H9 (cell line): ENCODE measurements around the gene TENM3. TPM values are rescaled to one million over a fixed set of nuclear protein-coding genes. Genes with fewer than 3 reads are reported as not detected.

ENCODE experiments used
- DNase-seq: peaks from one replicate; pipeline ENCODE4 v3.0.0-alpha.2; 2017
- H2AFZ ChIP-seq: one replicate; pipeline ENCODE4 v1.6.1; 2013; ENCODE audit warnings: mild to moderate bottlenecking, low read length, control low read depth, moderate library complexity
- H2AK5ac ChIP-seq: 2 replicates; pipeline ENCODE4 v1.6.1; 2013; ENCODE audit warnings: low read length, control low read depth, mixed read lengths; ENCODE audit not compliant: insufficient read length
- H2BK120ac ChIP-seq: one replicate; pipeline ENCODE4 v1.6.1; 2013; ENCODE audit warnings: low read depth, mild to moderate bottlenecking, low read length, control low read depth, inconsistent platforms; ENCODE audit not compliant: poor library complexity, severe bottlenecking
- H2BK12ac ChIP-seq: 2 replicates; pipeline ENCODE4 v1.6.1; 2013; ENCODE audit warnings: low read length, control low read depth, mixed read lengths, low read depth; ENCODE audit not compliant: insufficient read length
- H2BK15ac ChIP-seq: 2 replicates; pipeline ENCODE4 v1.6.1; 2013; ENCODE audit warnings: low read depth, low read length, control low read depth
- H2BK20ac ChIP-seq: one replicate; pipeline ENCODE4 v1.6.1; 2013; ENCODE audit warnings: low read depth, mild to moderate bottlenecking, low read length, control low read depth, inconsistent platforms; ENCODE audit not compliant: poor library complexity, severe bottlenecking
- H2BK5ac ChIP-seq: 2 replicates; pipeline ENCODE4 v1.6.1; 2013; ENCODE audit warnings: low read length, control low read depth, mixed read lengths; ENCODE audit not compliant: insufficient read length
- H3K14ac ChIP-seq: 2 replicates; pipeline ENCODE4 v1.6.1; 2013; ENCODE audit warnings: low read length, control low read depth; ENCODE audit not compliant: insufficient read depth
- H3K18ac ChIP-seq: 2 replicates; pipeline ENCODE4 v1.6.1; 2013; ENCODE audit warnings: low read depth, mild to moderate bottlenecking, mixed read lengths, low read length, control low read depth; ENCODE audit not compliant: insufficient read length
- H3K23ac ChIP-seq: 2 replicates; pipeline ENCODE4 v1.6.1; 2013; ENCODE audit warnings: low read length, control low read depth, mixed read lengths, low read depth; ENCODE audit not compliant: insufficient read length
- H3K23me2 ChIP-seq: 2 replicates; pipeline ENCODE4 v1.6.1; 2013; ENCODE audit warnings: low read depth, mild to moderate bottlenecking, mixed read lengths, low read length, control low read depth; ENCODE audit not compliant: insufficient read length, poor library complexity, severe bottlenecking
- H3K27ac ChIP-seq: 2 replicates; pipeline ENCODE4 v1.5.1; 2013; ENCODE audit warnings: low read length, control low read depth, mixed read lengths, low read depth; ENCODE audit not compliant: insufficient read length
- H3K27me3 ChIP-seq: 2 replicates; pipeline ENCODE4 v1.6.1; 2013; ENCODE audit warnings: low read length, control low read depth, inconsistent platforms; ENCODE audit not compliant: insufficient read depth
- H3K4ac ChIP-seq: 2 replicates; pipeline ENCODE4 v1.6.1; 2013; ENCODE audit warnings: low read depth, mild to moderate bottlenecking, control low read depth, inconsistent platforms, low read length, moderate library complexity
- H3K4me1 ChIP-seq: 2 replicates; pipeline ENCODE4 v1.6.1; 2013; ENCODE audit warnings: low read length, control low read depth, inconsistent platforms; ENCODE audit not compliant: insufficient read depth
- H3K4me2 ChIP-seq: 2 replicates; pipeline ENCODE4 v1.6.1; 2013; ENCODE audit warnings: low read length, control low read depth, mixed read lengths; ENCODE audit not compliant: insufficient read length, insufficient read depth
- H3K56ac ChIP-seq: 2 replicates; pipeline ENCODE4 v1.6.1; 2013; ENCODE audit warnings: low read depth, mild to moderate bottlenecking, mixed read lengths, low read length, control low read depth; ENCODE audit not compliant: insufficient read length
- H3K79me1 ChIP-seq: 2 replicates; pipeline ENCODE4 v1.6.1; 2013; ENCODE audit warnings: low read depth, mild to moderate bottlenecking, moderate library complexity, low read length, control low read depth, inconsistent platforms; ENCODE audit not compliant: insufficient read depth, poor library complexity, severe bottlenecking
- H3K79me2 ChIP-seq: 2 replicates; pipeline ENCODE4 v1.6.1; 2013; ENCODE audit warnings: low read length, control low read depth, inconsistent platforms; ENCODE audit not compliant: insufficient read depth
- H3K9ac ChIP-seq: 2 replicates; pipeline ENCODE4 v1.6.1; 2013; ENCODE audit warnings: low read length, control low read depth, mixed read lengths; ENCODE audit not compliant: insufficient read length; ENCODE audit errors: extremely low read depth
- H3K9me3 ChIP-seq: one replicate; pipeline ENCODE4 v1.6.1; 2013; ENCODE audit warnings: low read depth, low read length, inconsistent platforms; ENCODE audit not compliant: control insufficient read depth
- H3T11ph ChIP-seq: one replicate; pipeline ENCODE4 v1.6.1; 2013; ENCODE audit warnings: mild to moderate bottlenecking, low read length, control low read depth, inconsistent platforms
- H4K20me1 ChIP-seq: one replicate; pipeline ENCODE4 v1.6.1; 2013; ENCODE audit not compliant: control insufficient read depth, insufficient read length, insufficient read depth
- H4K5ac ChIP-seq: 2 replicates; pipeline ENCODE4 v1.6.1; 2013; ENCODE audit warnings: low read depth, mild to moderate bottlenecking, mixed read lengths, low read length, control low read depth; ENCODE audit not compliant: insufficient read length
- H4K8ac ChIP-seq: replicated peaks from 2 replicates; pipeline ENCODE4 v1.6.1; 2013; ENCODE audit warnings: low read length, control low read depth, mixed read lengths, low read depth; ENCODE audit not compliant: insufficient read length
- H4K91ac ChIP-seq: 2 replicates; pipeline ENCODE4 v1.6.1; 2013; ENCODE audit warnings: low read depth, mild to moderate bottlenecking, moderate library complexity, mixed read lengths, low read length, control low read depth; ENCODE audit not compliant: insufficient read length
- H3K27ac Mint-ChIP-seq, 3 experiments: 2 replicates in 2 of 3; 3 replicates in 1 of 3; pipeline ENCODE4 v1.8.0; 2020 to 2021; ENCODE audit warnings: mixed read lengths in 3 of 3, mild to moderate bottlenecking in 1 of 3, moderate library complexity in 1 of 3
- H3K27me3 Mint-ChIP-seq: 2 replicates; pipeline ENCODE4 v1.8.0; 2021; ENCODE audit warnings: low read depth, mild to moderate bottlenecking, moderate library complexity, mixed read lengths
- H3K36me3 Mint-ChIP-seq, 3 experiments: 2 replicates in 2 of 3; 3 replicates in 1 of 3; pipeline ENCODE4 v1.8.0; 2020 to 2021; ENCODE audit warnings: low read depth in 3 of 3, mixed read lengths in 3 of 3; ENCODE audit not compliant: insufficient read depth in 1 of 3
- H3K4me1 Mint-ChIP-seq, 2 experiments: 2 replicates each; pipeline ENCODE4 v1.8.0; 2020; ENCODE audit warnings: mixed read lengths in 2 of 2
- H3K4me3 Mint-ChIP-seq, 2 experiments: 2 replicates in 1 of 2; 3 replicates in 1 of 2; pipeline ENCODE4 v1.8.0; 2020 to 2021; ENCODE audit warnings: mild to moderate bottlenecking in 2 of 2, mixed read lengths in 2 of 2, moderate library complexity in 1 of 2
- H3K9me3 Mint-ChIP-seq, 2 experiments: 2 replicates in 1 of 2; 3 replicates in 1 of 2; pipeline ENCODE4 v1.8.0; 2020; ENCODE audit warnings: mild to moderate bottlenecking in 2 of 2, mixed read lengths in 2 of 2, moderate library complexity in 1 of 2
- WGBS: extraction: QIAGEN DNeasy Blood & Tissue Kit; methylation state at CpG from one replicate; pipeline ENCODE4 v1.1.7; 2013; ENCODE audit warnings: missing lambda C conversion rate, low lambda C conversion rate, mixed read lengths; ENCODE audit not compliant: insufficient read length; ENCODE audit errors: extremely low coverage; 5-methylcytosine and 5-hydroxymethylcytosine counted together
- total RNA-seq: library from RNA; stranded (reverse); gene quantifications from 2 replicates; pipeline ENCODE4 v1.2.1, GENCODE V29; 2021
- TF ChIP-seq, protein P1 (sequence below): fragments of 200-600 bp; sonication (generic); conservative IDR thresholded peaks from 3 replicates; pipeline ENCODE4 v1.8.0; 2021; ENCODE audit warnings: antibody characterized with exemption, mild to moderate bottlenecking

TENM3 gene
- total RNA-seq, 1 experiment from 2014 or later, result 49.6 TPM

DNA sequence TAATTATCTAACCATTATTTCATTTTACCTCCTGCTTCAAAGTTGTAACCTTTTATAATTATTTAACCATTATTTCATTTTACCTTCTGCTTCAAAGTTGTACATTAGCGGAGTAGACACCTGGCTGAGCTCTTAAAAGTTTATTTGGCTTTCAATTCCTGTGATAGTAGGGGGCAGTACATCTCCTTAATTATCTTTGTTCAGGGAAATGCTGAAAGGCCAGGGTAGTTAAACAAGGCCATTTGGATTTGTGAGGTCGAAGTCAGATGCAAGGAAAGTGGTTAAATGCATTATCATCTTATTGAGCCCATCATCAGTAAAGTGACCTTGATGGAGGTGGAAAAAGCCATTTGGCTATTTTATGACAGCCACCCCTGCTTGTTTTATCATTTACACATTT, 210.6 kb downstream of the TENM3 start:
- H3K36me3 Mint-ChIP-seq, result peaks cover 0 to 2% (median 0%) of the 10 kb centered on the region in 3 experiments; a peak in 1 of 7 replicates
- peak overlapping the region in 1 of 3 experiments; percentile 58; a peak in 2 of 7 replicates for H3K27ac Mint-ChIP-seq
- H3K4me1 Mint-ChIP-seq, result peaks cover 45 to 54% of the 10 kb centered on the region in 2 experiments
- no peak overlapping the region for H4K8ac ChIP-seq
- no peaks in the 10 kb centered on the region for H4K20me1 ChIP-seq
- no peak overlapping the region for H2AFZ ChIP-seq
- no peak overlapping the region for H2BK20ac ChIP-seq
- no peaks in the 10 kb centered on the region for H3K9me3 ChIP-seq
- H3K79me1 ChIP-seq, result no peaks in the 10 kb centered on the region
- no peak overlapping the region for H4K5ac ChIP-seq
- H3K14ac ChIP-seq, result no peak overlapping the region
- H2BK12ac ChIP-seq, result no peak overlapping the region
- no peak overlapping the region for H2BK120ac ChIP-seq
- no peak overlapping the region for H3K27ac ChIP-seq
- H3K9ac ChIP-seq, result no peak overlapping the region
- no peak overlapping the region for H3K18ac ChIP-seq
- TF ChIP-seq, protein P1, sequence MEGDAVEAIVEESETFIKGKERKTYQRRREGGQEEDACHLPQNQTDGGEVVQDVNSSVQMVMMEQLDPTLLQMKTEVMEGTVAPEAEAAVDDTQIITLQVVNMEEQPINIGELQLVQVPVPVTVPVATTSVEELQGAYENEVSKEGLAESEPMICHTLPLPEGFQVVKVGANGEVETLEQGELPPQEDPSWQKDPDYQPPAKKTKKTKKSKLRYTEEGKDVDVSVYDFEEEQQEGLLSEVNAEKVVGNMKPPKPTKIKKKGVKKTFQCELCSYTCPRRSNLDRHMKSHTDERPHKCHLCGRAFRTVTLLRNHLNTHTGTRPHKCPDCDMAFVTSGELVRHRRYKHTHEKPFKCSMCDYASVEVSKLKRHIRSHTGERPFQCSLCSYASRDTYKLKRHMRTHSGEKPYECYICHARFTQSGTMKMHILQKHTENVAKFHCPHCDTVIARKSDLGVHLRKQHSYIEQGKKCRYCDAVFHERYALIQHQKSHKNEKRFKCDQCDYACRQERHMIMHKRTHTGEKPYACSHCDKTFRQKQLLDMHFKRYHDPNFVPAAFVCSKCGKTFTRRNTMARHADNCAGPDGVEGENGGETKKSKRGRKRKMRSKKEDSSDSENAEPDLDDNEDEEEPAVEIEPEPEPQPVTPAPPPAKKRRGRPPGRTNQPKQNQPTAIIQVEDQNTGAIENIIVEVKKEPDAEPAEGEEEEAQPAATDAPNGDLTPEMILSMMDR, result no peak
- H4K91ac ChIP-seq, result no peak overlapping the region
- no peak overlapping the region for H3T11ph ChIP-seq
- H3K23me2 ChIP-seq, result peaks cover 6% of the 10 kb centered on the region
- no peak overlapping the region for H2BK5ac ChIP-seq
- peaks cover 3% of the 10 kb centered on the region; the same call in 1 of the 2 replicates for H3K79me2 ChIP-seq
- WGBS, result no CpG with 5 or more reads among the region's 2 CpGs
- no peaks in the 10 kb centered on the region for H3K4me1 ChIP-seq
- H3K27me3 Mint-ChIP-seq, result no peaks in the 10 kb centered on the region
- no peaks in the 10 kb centered on the region; a peak in 1 of 5 replicates for H3K9me3 Mint-ChIP-seq
- no peak overlapping the region for H3K4me2 ChIP-seq
- H2BK15ac ChIP-seq, result no peak overlapping the region
- H3K56ac ChIP-seq, result no peak overlapping the region
- H2AK5ac ChIP-seq, result no peak overlapping the region
- H3K4me3 Mint-ChIP-seq, result no peak overlapping the region
- H3K23ac ChIP-seq, result no peak overlapping the region
- DNase-seq, result no peak
- H3K4ac ChIP-seq, result no peak overlapping the region
- no peaks in the 10 kb centered on the region for H3K27me3 ChIP-seq
